ENCODE results near the gene CHMP2B. TPM values are rescaled to one million over a fixed set of nuclear protein-coding genes. Genes with fewer than 3 reads are reported as not detected.

Gene CHMP2B
- total RNA-seq, 1 donor from 2014 or later = 28.2 TPM

DNA sequence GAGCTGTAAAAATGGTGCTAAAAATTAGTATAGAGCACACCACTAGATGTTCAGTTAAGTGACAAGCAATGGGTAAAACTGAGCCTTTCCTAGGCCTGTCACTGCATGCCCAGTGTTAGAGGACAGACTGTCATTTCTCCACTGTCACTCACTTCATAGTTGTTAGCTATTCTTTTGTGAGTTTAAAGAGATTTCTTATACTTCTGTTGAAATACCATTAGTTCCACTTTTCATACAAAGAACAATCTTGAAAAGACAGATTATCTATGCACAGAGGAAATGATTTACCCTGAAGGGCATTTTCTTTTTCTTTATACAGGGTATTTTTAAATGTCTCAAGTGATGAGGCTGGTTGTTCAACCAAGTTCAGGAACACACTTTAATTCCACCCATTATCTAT is 28.3 kb upstream of the CHMP2B start:
- Histone ChIP-seq H3K36me3 (no peaks in the 10 kb centered on the region), H3K9me3 (no peaks in the 10 kb centered on the region), H3K4me1 (no peaks in the 10 kb centered on the region), H3K4me3 (no peak overlapping the region), H3K27ac (no peak overlapping the region), H3K27me3 (no peaks in the 10 kb centered on the region)
- no peak for TF ChIP-seq POLR2AphosphoS5 (IDR thresholded peaks at IDR 0.05; ENCODE audit: insufficient read depth in 1 of 2, low read depth in 1 of 2)
- no peak for TF ChIP-seq POLR2A (IDR thresholded peaks at IDR 0.05)
- TF ChIP-seq, protein P1, sequence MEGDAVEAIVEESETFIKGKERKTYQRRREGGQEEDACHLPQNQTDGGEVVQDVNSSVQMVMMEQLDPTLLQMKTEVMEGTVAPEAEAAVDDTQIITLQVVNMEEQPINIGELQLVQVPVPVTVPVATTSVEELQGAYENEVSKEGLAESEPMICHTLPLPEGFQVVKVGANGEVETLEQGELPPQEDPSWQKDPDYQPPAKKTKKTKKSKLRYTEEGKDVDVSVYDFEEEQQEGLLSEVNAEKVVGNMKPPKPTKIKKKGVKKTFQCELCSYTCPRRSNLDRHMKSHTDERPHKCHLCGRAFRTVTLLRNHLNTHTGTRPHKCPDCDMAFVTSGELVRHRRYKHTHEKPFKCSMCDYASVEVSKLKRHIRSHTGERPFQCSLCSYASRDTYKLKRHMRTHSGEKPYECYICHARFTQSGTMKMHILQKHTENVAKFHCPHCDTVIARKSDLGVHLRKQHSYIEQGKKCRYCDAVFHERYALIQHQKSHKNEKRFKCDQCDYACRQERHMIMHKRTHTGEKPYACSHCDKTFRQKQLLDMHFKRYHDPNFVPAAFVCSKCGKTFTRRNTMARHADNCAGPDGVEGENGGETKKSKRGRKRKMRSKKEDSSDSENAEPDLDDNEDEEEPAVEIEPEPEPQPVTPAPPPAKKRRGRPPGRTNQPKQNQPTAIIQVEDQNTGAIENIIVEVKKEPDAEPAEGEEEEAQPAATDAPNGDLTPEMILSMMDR (IDR thresholded peaks at IDR 0.05) = no peak
- DNase-seq (ENCODE audit: extremely low spot score in 2 of 2) = no peak
- intact Hi-C loops (cut with DNase I) = no loop called here

DNA sequence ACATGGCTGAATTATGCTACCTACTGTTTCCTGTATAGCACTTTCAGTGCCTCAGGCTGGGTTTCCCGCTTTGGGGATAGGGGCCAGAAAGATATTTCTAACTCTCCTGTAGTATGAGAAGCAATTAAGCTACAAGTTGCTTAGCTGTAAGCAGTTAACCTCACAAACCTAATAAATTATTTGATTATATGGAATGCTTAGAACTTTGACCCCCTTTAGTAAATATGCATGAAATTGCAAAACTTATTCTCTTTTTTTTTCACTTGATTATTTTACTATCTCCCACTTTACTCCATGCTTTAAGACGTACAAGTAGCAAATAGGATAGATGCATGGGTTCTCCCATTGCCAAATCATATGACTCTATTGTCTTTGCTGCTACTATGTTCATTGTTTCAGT is 27.5 kb upstream of the CHMP2B start:
- intact Hi-C loops (cut with DNase I) = no loop called here
- Histone ChIP-seq H3K4me1 (no peaks in the 10 kb centered on the region), H3K27me3 (no peaks in the 10 kb centered on the region), H3K9me3 (no peaks in the 10 kb centered on the region), H3K4me3 (no peak overlapping the region), H3K36me3 (no peaks in the 10 kb centered on the region), H3K27ac (no peak overlapping the region)
- TF ChIP-seq POLR2A (IDR thresholded peaks at IDR 0.05) (no peak), POLR2AphosphoS5 (IDR thresholded peaks at IDR 0.05; ENCODE audit: insufficient read depth in 1 of 2, low read depth in 1 of 2) (no peak)
- TF ChIP-seq, protein P1 (IDR thresholded peaks at IDR 0.05) = no peak
- no peak for DNase-seq (ENCODE audit: extremely low spot score in 2 of 2)

DNA sequence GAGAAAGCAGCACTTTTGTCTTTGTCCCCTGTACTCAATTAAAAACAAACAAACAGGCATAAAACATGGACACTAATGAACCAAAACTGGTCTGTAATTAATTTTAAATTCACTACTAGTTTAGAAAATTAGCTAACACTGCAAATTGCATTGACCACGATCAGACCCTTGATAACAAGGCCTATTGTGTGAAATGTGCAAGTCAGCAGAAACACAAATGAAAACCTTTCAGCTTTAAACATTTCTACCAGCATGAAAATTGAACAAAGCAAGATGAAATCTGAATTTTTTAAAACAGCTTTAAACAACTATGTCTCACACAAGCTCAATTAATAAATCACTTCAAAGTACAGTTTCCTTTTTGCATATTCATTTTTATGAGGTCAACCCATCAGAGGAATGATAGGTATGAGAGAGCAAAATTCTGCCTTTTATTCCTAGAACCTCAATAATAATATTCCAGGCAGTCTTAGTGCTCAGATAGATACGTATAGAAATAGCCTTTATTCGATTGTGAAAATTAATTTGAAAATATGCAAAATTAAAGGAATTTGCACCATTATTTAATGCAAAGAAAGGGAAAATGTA is 27.0 kb upstream of the CHMP2B start:
- no peaks in the 10 kb centered on the region for H3K36me3 ChIP-seq
- H3K27me3 ChIP-seq = no peaks in the 10 kb centered on the region
- TF ChIP-seq, protein P1 (IDR thresholded peaks at IDR 0.05) = no peak
- TF ChIP-seq POLR2A (IDR thresholded peaks at IDR 0.05) (no peak), POLR2AphosphoS5 (IDR thresholded peaks at IDR 0.05; ENCODE audit: insufficient read depth in 1 of 2, low read depth in 1 of 2) (no peak)
- intact Hi-C loops (cut with DNase I) = no loop called here
- H3K27ac ChIP-seq = no peak overlapping the region
- no peaks in the 10 kb centered on the region for H3K4me1 ChIP-seq
- no peak overlapping the region for H3K4me3 ChIP-seq
- no peak for DNase-seq (ENCODE audit: extremely low spot score in 2 of 2)
- no peaks in the 10 kb centered on the region for H3K9me3 ChIP-seq

DNA sequence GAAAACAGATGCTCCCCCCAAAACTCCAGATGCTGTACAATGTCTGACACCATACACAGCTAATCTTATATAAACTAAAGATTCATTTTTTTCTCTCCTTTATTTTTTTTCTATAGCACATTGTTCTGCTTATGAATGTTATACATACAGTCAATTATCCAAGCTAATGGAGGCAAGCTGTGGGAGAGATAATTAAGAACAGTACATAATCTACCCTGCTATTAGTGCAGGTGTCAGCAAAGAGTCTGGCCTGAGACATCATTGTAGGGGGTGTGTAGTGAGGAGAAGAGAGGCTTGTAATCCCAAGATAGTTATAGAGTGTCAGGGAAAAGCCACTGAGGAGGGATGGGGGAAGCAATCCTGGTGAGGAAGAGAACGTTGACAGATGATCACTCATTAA is 25.4 kb upstream of the CHMP2B start:
- Histone ChIP-seq H3K4me1 (no peaks in the 10 kb centered on the region), H3K36me3 (no peaks in the 10 kb centered on the region), H3K27me3 (no peaks in the 10 kb centered on the region), H3K27ac (no peak overlapping the region), H3K4me3 (no peak overlapping the region), H3K9me3 (no peaks in the 10 kb centered on the region)
- DNase-seq (ENCODE audit: extremely low spot score in 2 of 2) = no peak
- intact Hi-C loops (cut with DNase I) = no loop called here
- TF ChIP-seq POLR2A (IDR thresholded peaks at IDR 0.05) (no peak), POLR2AphosphoS5 (IDR thresholded peaks at IDR 0.05; ENCODE audit: insufficient read depth in 1 of 2, low read depth in 1 of 2) (no peak)
- TF ChIP-seq, protein P1 (IDR thresholded peaks at IDR 0.05) = no peak

DNA sequence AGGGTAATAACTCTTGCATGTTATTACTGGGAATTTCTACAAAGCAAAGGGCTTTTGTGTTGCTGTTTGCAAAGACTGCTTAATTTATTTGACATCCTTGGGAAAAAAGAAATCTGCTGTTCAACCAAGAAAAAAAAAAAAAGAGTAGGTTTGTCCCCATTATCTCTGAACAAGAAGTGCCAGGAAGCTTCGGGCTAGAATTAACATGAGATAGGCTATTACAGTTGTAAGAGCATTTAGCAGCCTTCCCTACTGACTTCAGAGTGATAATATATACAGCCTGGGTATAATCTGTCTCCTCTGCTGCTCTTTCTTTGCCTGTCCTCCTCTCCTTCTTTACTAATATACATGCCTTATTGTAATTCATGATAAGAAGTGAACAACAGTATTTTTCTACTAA is 23.3 kb upstream of the CHMP2B start:
- Histone ChIP-seq H3K27me3 (no peaks in the 10 kb centered on the region), H3K36me3 (no peaks in the 10 kb centered on the region), H3K27ac (no peak overlapping the region), H3K4me1 (no peaks in the 10 kb centered on the region), H3K9me3 (no peaks in the 10 kb centered on the region), H3K4me3 (no peak overlapping the region)
- TF ChIP-seq POLR2AphosphoS5 (IDR thresholded peaks at IDR 0.05; ENCODE audit: insufficient read depth in 1 of 2, low read depth in 1 of 2) (no peak), POLR2A (IDR thresholded peaks at IDR 0.05) (no peak)
- TF ChIP-seq, protein P1 (IDR thresholded peaks at IDR 0.05) = no peak
- intact Hi-C loops (cut with DNase I) = no loop called here
- no peak for DNase-seq (ENCODE audit: extremely low spot score in 2 of 2)
